Vagina (tissue), 2 donors: Measurements from ENCODE around the gene CCDC137.

Experiments used
- POLR2A ChIP-seq, 2 donors: fragments of 450-650 bp; IDR thresholded peaks; one replicate each; pipeline ENCODE4 v1.6.1; 2017; ENCODE audit warnings: antibody characterized with exemption in 2 of 2, mild to moderate bottlenecking in 2 of 2, moderate library complexity in 2 of 2
- POLR2AphosphoS5 ChIP-seq, 2 donors: sonication (generic); formaldehyde crosslinking; IDR thresholded peaks; one replicate each; pipeline ENCODE4 v1.9.0; 2017; ENCODE audit warnings: antibody characterized with exemption in 2 of 2, mild to moderate bottlenecking in 2 of 2, low read depth in 1 of 2; ENCODE audit not compliant: insufficient read depth in 1 of 2
- TF ChIP-seq, protein P1 (sequence below), 3 experiments: fragments of 450-650 bp in 2 of 3; fragments of 200-600 bp in 1 of 3; sonication (generic) in 1 of 3; IDR thresholded peaks; one replicate each; pipeline ENCODE4 v1.5.1; 2017 to 2019; ENCODE audit warnings: antibody characterized with exemption in 3 of 3, mild to moderate bottlenecking in 2 of 3, moderate library complexity in 2 of 3

DNA sequence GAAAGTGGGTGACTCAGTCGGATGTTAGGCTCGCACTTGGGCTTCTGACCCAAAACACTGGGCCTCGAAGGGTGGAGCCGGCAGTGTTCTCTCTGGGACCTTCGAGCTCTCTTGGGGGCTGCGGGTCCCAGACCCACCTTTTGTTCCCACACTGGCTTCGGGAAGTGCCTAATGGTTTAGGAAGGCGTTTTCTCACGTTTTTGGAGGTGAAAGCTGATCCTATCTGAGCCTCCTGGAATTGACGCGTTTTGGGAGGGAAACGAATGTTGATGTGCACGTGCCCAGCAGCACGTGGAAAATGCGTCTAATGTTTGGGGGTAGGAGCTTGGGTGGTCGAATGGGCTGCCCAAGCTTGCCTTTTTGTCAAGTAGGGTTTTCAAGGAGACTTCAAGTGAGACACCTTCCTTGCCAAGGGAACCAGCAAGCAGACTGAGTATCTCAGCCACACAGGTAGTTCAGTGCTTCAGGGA is 17.9 kb downstream of the CCDC137 start:
- TF ChIP-seq, protein P1, sequence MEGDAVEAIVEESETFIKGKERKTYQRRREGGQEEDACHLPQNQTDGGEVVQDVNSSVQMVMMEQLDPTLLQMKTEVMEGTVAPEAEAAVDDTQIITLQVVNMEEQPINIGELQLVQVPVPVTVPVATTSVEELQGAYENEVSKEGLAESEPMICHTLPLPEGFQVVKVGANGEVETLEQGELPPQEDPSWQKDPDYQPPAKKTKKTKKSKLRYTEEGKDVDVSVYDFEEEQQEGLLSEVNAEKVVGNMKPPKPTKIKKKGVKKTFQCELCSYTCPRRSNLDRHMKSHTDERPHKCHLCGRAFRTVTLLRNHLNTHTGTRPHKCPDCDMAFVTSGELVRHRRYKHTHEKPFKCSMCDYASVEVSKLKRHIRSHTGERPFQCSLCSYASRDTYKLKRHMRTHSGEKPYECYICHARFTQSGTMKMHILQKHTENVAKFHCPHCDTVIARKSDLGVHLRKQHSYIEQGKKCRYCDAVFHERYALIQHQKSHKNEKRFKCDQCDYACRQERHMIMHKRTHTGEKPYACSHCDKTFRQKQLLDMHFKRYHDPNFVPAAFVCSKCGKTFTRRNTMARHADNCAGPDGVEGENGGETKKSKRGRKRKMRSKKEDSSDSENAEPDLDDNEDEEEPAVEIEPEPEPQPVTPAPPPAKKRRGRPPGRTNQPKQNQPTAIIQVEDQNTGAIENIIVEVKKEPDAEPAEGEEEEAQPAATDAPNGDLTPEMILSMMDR (IDR thresholded peaks at IDR 0.05): no peak
- TF ChIP-seq POLR2AphosphoS5 (IDR thresholded peaks at IDR 0.05; ENCODE audit: insufficient read depth in 1 of 2, low read depth in 1 of 2) (no peak), POLR2A (IDR thresholded peaks at IDR 0.05) (no peak)
